Fibroblast of villous mesenchyme (primary cell): ENCODE measurements around the gene DOCK4. TPM values are rescaled to one million over a fixed set of nuclear protein-coding genes. Genes with fewer than 3 reads are reported as not detected.

Source experiments
- DNase-seq: peaks from one replicate; pipeline ENCODE4 v3.0.0-alpha.2; 2010; ENCODE audit warnings: low read depth
- H3K4me3 ChIP-seq: 2 replicates; pipeline ENCODE4 v1.5.1; 2011; ENCODE audit warnings: low read depth, mild to moderate bottlenecking, low read length
- total RNA-seq: library from RNA; depleted of rRNA; stranded (reverse); fragments of >200 nt; gene quantifications from 2 replicates; pipeline ENCODE4 v1.2.3, GENCODE V29; 2012
- TF ChIP-seq, protein P1 (sequence below): IDR thresholded peaks from 2 replicates; pipeline ENCODE4 v1.5.1; 2012; ENCODE audit warnings: low read depth, mild to moderate bottlenecking, low read length; ENCODE audit not compliant: insufficient read depth

The DOCK4 gene
- total RNA-seq, 1 donor = 43.6 TPM

DNA sequence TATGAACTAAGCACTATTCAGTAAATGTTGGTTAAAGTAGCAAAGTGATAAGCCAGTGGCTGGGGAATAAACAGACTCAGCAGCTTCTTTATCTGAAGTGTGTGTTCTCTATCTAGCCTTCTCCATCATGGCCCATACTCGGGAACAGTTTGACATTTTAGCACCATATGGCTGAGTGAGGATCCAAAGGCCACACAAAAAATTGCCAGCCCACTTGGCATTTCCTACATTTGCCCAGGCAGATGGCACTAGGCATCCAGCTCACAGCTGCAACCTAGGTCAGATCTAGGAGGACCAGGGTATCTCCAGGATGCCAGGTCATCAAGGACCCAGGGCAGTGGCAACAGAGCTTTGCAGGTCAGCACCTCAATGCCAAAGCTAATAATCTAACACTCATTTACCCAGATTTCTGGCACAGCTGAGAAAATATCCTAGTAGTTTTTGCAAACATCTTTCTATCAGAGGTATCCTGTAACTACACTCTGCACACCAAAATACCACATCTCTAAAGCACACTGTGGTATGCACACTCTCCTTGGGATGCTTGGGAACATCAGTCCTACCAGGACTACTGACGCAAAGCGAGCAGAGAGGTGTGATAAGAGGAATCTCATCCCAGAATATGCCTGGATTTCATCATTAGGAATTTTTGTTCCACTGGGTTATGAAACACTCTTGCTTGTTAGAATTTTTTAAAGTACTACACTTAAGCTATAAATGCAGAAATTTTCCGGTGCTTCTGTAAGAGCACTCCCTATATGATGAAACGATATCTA lies 61.7 kb downstream of the DOCK4 start:
- TF ChIP-seq, protein P1, sequence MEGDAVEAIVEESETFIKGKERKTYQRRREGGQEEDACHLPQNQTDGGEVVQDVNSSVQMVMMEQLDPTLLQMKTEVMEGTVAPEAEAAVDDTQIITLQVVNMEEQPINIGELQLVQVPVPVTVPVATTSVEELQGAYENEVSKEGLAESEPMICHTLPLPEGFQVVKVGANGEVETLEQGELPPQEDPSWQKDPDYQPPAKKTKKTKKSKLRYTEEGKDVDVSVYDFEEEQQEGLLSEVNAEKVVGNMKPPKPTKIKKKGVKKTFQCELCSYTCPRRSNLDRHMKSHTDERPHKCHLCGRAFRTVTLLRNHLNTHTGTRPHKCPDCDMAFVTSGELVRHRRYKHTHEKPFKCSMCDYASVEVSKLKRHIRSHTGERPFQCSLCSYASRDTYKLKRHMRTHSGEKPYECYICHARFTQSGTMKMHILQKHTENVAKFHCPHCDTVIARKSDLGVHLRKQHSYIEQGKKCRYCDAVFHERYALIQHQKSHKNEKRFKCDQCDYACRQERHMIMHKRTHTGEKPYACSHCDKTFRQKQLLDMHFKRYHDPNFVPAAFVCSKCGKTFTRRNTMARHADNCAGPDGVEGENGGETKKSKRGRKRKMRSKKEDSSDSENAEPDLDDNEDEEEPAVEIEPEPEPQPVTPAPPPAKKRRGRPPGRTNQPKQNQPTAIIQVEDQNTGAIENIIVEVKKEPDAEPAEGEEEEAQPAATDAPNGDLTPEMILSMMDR = no peak
- DNase-seq = peak; percentile 73
- no peak overlapping the region for H3K4me3 ChIP-seq

DNA sequence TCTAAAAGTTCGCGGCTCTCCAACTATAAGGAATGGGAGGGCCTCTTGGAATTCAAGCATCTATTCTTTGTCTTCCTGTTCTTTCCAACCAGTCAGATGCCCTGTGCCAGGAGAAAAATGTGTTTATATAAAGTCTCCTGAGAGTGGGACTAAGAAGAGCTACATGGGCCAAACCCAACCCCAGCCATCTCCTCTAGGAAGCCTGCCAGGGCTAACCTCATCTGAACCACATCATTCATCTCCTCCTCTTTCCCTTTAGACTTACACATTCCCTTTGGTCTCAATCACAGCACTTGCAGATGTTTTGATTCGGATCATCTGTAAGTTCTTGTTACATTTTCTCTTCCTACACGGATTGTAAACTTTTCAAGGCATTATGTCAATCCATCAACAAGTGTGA lies 62.6 kb downstream of the DOCK4 start:
- no peak overlapping the region for H3K4me3 ChIP-seq
- TF ChIP-seq, protein P1 = no peak
- peak; percentile 39 for DNase-seq

DNA sequence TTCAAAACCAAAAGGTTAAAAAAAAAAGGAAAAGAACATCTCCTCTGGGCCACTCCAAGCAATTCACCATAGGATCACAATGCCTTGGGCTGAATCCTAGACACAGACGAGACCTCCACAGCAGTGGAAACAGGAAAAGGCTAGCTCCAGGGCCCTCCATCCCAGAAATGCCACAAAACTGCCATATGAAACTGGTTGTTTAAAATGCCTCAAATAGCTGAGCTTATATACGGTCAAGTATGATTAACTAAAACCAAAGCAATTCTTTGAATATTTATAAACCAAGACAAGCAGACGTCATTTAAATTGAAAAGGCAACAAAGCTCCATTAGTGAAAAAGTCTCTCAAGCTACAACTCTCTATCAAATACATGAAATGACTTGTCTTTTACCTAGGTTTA lies 63.1 kb downstream of the DOCK4 start:
- DNase-seq = peak; percentile 25
- TF ChIP-seq, protein P1 = no peak
- no peak overlapping the region for H3K4me3 ChIP-seq

DNA sequence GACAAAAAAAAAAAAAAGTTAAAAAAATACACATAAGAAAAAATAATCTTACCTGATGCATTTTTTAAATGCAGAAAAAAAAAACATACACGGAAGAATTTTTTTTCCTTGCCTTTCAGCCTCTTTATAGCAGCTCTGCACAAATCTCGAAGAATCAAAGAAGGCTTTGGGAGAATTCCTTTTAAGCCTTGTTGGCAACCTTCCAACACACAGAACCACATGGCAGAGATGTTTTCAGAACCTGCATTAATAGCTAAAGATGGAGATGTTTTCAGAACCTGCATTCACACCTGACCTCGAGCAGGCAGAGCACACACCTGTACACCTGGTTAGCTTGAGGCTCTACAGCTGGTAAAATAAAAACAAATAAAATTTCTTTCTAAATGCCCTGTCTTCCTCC lies 65.6 kb downstream of the DOCK4 start:
- TF ChIP-seq, protein P1 = no peak
- DNase-seq = peak; percentile 20
- no peak overlapping the region for H3K4me3 ChIP-seq

DNA sequence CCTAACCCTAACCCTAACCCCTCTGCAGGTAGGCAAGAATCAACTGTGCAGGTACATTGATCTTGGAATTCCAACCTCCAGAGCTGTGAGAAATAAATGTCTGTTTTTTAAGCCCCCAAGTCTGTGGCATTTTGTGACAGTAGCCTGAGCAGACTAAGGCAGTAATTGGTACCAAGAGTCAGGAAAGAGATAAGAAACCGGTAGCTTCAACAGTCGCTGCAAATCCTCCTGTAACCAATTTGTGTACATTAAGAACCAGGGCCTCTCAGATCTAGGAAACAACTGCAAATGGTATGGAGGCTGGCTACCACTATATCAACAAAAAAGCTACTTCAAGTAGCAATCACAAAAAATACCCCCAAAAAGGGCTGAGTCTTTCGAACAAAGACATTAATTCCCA lies 67.3 kb downstream of the DOCK4 start:
- DNase-seq = no peak
- H3K4me3 ChIP-seq = no peak overlapping the region
- TF ChIP-seq, protein P1 = no peak

DNA sequence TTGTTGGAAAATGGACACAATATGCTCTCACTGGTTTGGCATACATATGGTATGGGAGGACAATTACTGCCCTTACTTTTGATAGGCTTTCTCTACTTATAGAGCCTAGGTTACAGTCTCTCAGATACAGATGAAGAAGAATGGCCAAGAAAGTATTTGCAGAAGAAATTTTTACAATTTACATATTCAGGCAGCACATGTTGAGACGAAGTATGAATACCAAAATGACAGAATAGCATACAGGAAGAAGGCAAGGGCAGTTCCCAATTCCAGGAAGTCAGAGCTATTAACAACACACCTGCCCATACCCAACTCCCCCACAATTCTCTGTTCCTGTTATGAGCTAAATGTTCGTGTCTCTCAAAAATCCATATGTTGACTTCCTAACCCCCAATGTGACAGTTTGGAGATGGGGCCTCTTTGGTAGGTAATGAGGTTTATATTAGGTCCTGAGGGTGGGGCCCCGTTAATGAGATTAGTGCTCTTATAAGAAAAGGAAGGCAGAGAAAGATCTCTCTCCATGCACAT lies 67.8 kb downstream of the DOCK4 start:
- TF ChIP-seq, protein P1 = no peak
- no peak for DNase-seq

More for the DNA sequence above, 67.8 kb downstream of the DOCK4 start:
- no peak overlapping the region for H3K4me3 ChIP-seq
